IMR-90 (cell line): Measurements from ENCODE around the gene OTUB2. TPM values are rescaled to one million over a fixed set of nuclear protein-coding genes. Genes with fewer than 3 reads are reported as not detected.
A peak's percentile ranks its signal among the peaks of the same experiment; 100 is the strongest.

Experiments used
- ATAC-seq: fragments of 200-7000 bp; cut with Tn5 transposase; 2 replicates; pipeline ENCODE4 v1.9.1; 2020; ENCODE audit warnings: low read depth, mild to moderate bottlenecking, moderate library complexity
- BruUV-seq: library from RNA; stranded (reverse); fragments of 400-500 nt; replicated peaks from 2 replicates; lab custom pipeline; 2021; lab: Mats Ljungman, UMichigan
- CTCF ChIA-PET: fragments of 300-600 bp; formaldehyde crosslinking; extraction: SDS; loops from one replicate; lab custom pipeline; 2021; ENCODE audit warnings: antibody characterized with exemption; lab: Yijun Ruan, JAX
- POLR2A ChIA-PET: fragments of 300-600 bp; sonication (Branson Sonifier 250); formaldehyde crosslinking; loops from one replicate; lab custom pipeline; 2022; ENCODE audit warnings: antibody characterized with exemption; ENCODE audit not compliant: unreplicated experiment; lab: Charles Lee
- DNase-seq: peaks from one replicate; pipeline ENCODE4 v3.0.0; 2013
- H2AFZ ChIP-seq: replicated peaks from 2 replicates; pipeline ENCODE3; 2013; ENCODE audit warnings: low read length, mild to moderate bottlenecking; ENCODE audit not compliant: poor library complexity
- H2AK5ac ChIP-seq: 2 replicates; pipeline ENCODE4 v1.6.1; 2013; ENCODE audit warnings: low read depth, low read length, inconsistent platforms
- H2AK9ac ChIP-seq: replicated peaks from 2 replicates; pipeline ENCODE3; 2013; ENCODE audit warnings: mild to moderate bottlenecking, low read depth, low read length, moderate library complexity; ENCODE audit not compliant: poor library complexity
- H2BK120ac ChIP-seq: 2 replicates; pipeline ENCODE4 v1.6.1; 2013; ENCODE audit warnings: low read depth, low read length, inconsistent platforms
- H2BK15ac ChIP-seq: 3 replicates; pipeline ENCODE4 v1.6.1; 2013; ENCODE audit warnings: low read depth, low read length, inconsistent platforms
- H2BK20ac ChIP-seq: 2 replicates; pipeline ENCODE4 v1.6.1; 2013; ENCODE audit warnings: low read depth, mild to moderate bottlenecking, inconsistent platforms, low read length, moderate library complexity
- H2BK5ac ChIP-seq: 2 replicates; pipeline ENCODE4 v1.6.1; 2013; ENCODE audit warnings: mild to moderate bottlenecking, low read depth, low read length, inconsistent platforms; ENCODE audit not compliant: poor library complexity, severe bottlenecking
- H3K14ac ChIP-seq: replicated peaks from 2 replicates; pipeline ENCODE4 v1.6.1; 2013; ENCODE audit warnings: low read depth, low read length, inconsistent platforms
- H3K18ac ChIP-seq: 2 replicates; pipeline ENCODE4 v1.6.1; 2013; ENCODE audit warnings: low read depth, low read length, control low read depth
- H3K23ac ChIP-seq: 2 replicates; pipeline ENCODE4 v1.6.1; 2013; ENCODE audit warnings: low read depth, low read length, inconsistent platforms
- H3K27ac ChIP-seq: 2 replicates; pipeline ENCODE4 v1.5.1; 2013; ENCODE audit warnings: mild to moderate bottlenecking, control low read depth, low read length; ENCODE audit not compliant: insufficient read depth
- H3K27me3 ChIP-seq: 2 replicates; pipeline ENCODE4 v1.6.1; 2013; ENCODE audit warnings: low read length; ENCODE audit not compliant: control insufficient read depth, insufficient read depth
- H3K36me3 ChIP-seq: 2 replicates; pipeline ENCODE4 v1.6.1; 2013; ENCODE audit warnings: low read length, mixed read lengths; ENCODE audit not compliant: control insufficient read depth, insufficient read depth
- H3K4ac ChIP-seq: 2 replicates; pipeline ENCODE4 v1.6.1; 2013; ENCODE audit warnings: low read depth, low read length, inconsistent platforms
- H3K4me1 ChIP-seq: 2 replicates; pipeline ENCODE4 v1.6.1; 2013; ENCODE audit warnings: low read length, mixed read lengths; ENCODE audit not compliant: control insufficient read depth, insufficient read depth
- H3K4me2 ChIP-seq: 2 replicates; pipeline ENCODE4 v1.6.1; 2013; ENCODE audit warnings: low read depth, mild to moderate bottlenecking, control low read depth, low read length, moderate library complexity
- H3K4me3 ChIP-seq: 2 replicates; pipeline ENCODE4 v1.5.1; 2013; ENCODE audit warnings: low read depth, mild to moderate bottlenecking, control low read depth, low read length, moderate library complexity; ENCODE audit not compliant: insufficient read depth
- H3K56ac ChIP-seq: 2 replicates; pipeline ENCODE4 v1.6.1; 2013; ENCODE audit warnings: low read length, inconsistent platforms; ENCODE audit not compliant: insufficient read depth; ENCODE audit errors: extremely low read depth
- H3K79me1 ChIP-seq, 2 experiments: 2 replicates each; pipeline ENCODE4 v1.6.1; 2013; ENCODE audit warnings: low read length in 2 of 2, inconsistent platforms in 1 of 2, low read depth in 1 of 2
- H3K9ac ChIP-seq: 2 replicates; pipeline ENCODE4 v1.6.1; 2013; ENCODE audit warnings: low read depth, low read length, control low read depth
- H3K9me1 ChIP-seq: 2 replicates; pipeline ENCODE4 v1.6.1; 2013; ENCODE audit warnings: low read length, inconsistent platforms; ENCODE audit not compliant: insufficient read depth
- H3K9me3 ChIP-seq: 2 replicates; pipeline ENCODE4 v1.6.1; 2013; ENCODE audit warnings: low read length; ENCODE audit not compliant: control insufficient read depth, insufficient read depth
- H4K20me1 ChIP-seq: 2 replicates; pipeline ENCODE4 v1.6.1; 2013; ENCODE audit warnings: low read length, inconsistent platforms; ENCODE audit not compliant: insufficient read depth
- H4K5ac ChIP-seq: 2 replicates; pipeline ENCODE4 v1.6.1; 2013; ENCODE audit warnings: mild to moderate bottlenecking, low read depth, low read length, control low read depth
- H4K8ac ChIP-seq, 2 experiments: 2 replicates each; pipeline ENCODE4 v1.6.1; 2013; ENCODE audit warnings: low read depth in 2 of 2, low read length in 2 of 2, control low read depth in 1 of 2, inconsistent platforms in 1 of 2
- H4K91ac ChIP-seq: 2 replicates; pipeline ENCODE4 v1.6.1; 2013; ENCODE audit warnings: low read depth, low read length, inconsistent platforms; ENCODE audit not compliant: insufficient read depth
- MXI1 ChIP-seq: IDR thresholded peaks from 2 replicates; pipeline ENCODE4 v1.6.1; 2012; ENCODE audit warnings: low read depth, mild to moderate bottlenecking, low read length, moderate library complexity, borderline replicate concordance
- POLR2A ChIP-seq: IDR thresholded peaks from 2 replicates; pipeline ENCODE4 v1.6.1; 2012; ENCODE audit warnings: mild to moderate bottlenecking, low read depth, low read length
- USF2 ChIP-seq: fragments of 150-350 bp; IDR thresholded peaks from 2 replicates; pipeline ENCODE4 v1.6.1; 2017; ENCODE audit warnings: mild to moderate bottlenecking, antibody characterized with exemption, low read length, low read depth
- WGBS, 2 experiments: methylation state at CpG; one replicate each; pipeline versions ENCODE4 v1.1.5 to v1.1.7; 2013; ENCODE audit warnings: missing lambda C conversion rate in 2 of 2; ENCODE audit not compliant: insufficient read length in 1 of 2; ENCODE audit errors: extremely low coverage in 2 of 2; 5-methylcytosine and 5-hydroxymethylcytosine counted together
- dilution Hi-C: fragments of 300-500 bp; cut with HindIII; formaldehyde crosslinking; loops from one replicate; pipeline ENCODE4 v1.14.3; 2018; ENCODE audit warnings: low sequenced_read_pairs; ENCODE audit not compliant: unreplicated experiment
- in situ Hi-C: fragments of 300-500 bp; cut with MboI; formaldehyde crosslinking; loops from 3 replicates; pipeline ENCODE4 v1.14.3; 2019; ENCODE audit warnings: low sequenced_read_pairs, inconsistent platforms, mixed read lengths
- intact Hi-C: fragments of 100-400 bp; cut with micrococcal nuclease; formaldehyde crosslinking; loops from 2 replicates; pipeline ENCODE4 v1.10.0; 2022
- polyA plus RNA-seq, 3 experiments: library from polyadenylated mRNA; depleted of rRNA; stranded (reverse); fragments of >200 nt; gene quantifications; 2 replicates each; pipeline ENCODE4 v1.2.3, GENCODE V29; 2012; ENCODE audit warnings: low replicate concordance in 1 of 3
- total RNA-seq: library from RNA; depleted of rRNA; stranded (reverse); fragments of >200 nt; gene quantifications from 2 replicates; pipeline ENCODE4 v1.2.3, GENCODE V29; 2012

The OTUB2 gene
- total and polyA plus RNA-seq, 2 of the 4 experiments (the other 2 are of a cell fraction), result 1.1 to 2.5 TPM

GRCh38 chr14:94041551-94042346 is 15.6 kb downstream of the OTUB2 start:
- CTCF ChIA-PET, result interaction anchor here (1.1 kb wide), 1 partner anchor 95 kb away, joined by 3 read pairs; no protein-coding TSS in a partner anchor
- Histone ChIP-seq H2AFZ (no peak overlapping the region), H4K8ac (no peak overlapping the region), H2BK120ac (no peak overlapping the region), H2AK5ac (no peak overlapping the region), H3K36me3 (peaks cover 20% of the 10 kb centered on the region; the same call in 1 of the 2 replicates), H3K4ac (no peak overlapping the region), H2BK15ac (no peak overlapping the region), H3K27ac (no peak overlapping the region), H3K9me3 (no peaks in the 10 kb centered on the region), H3K23ac (no peak overlapping the region), H3K4me2 (no peak overlapping the region), H3K79me1 (no peaks in the 10 kb centered on the region; a peak in 1 of 4 replicates), H4K5ac (no peak overlapping the region), H4K20me1 (no peaks in the 10 kb centered on the region; the same call in 1 of the 2 replicates), H4K91ac (no peak overlapping the region), H2AK9ac (no peak overlapping the region), H3K4me3 (no peak overlapping the region), H3K14ac (no peak overlapping the region), H3K9ac (no peak overlapping the region), H3K56ac (no peak overlapping the region), H2BK20ac (no peak overlapping the region), H3K27me3 (no peaks in the 10 kb centered on the region), H3K4me1 (peaks cover 9% of the 10 kb centered on the region), H3K18ac (no peak overlapping the region), H3K9me1 (no peaks in the 10 kb centered on the region), H2BK5ac (no peak overlapping the region)
- dilution Hi-C loops (no loop called here), intact Hi-C loops (no loop called here), in situ Hi-C loops (no loop called here)
- WGBS, 2 experiments, result 59% methylated on average over 3 of the region's 18 CpGs; no CpG with 5 or more reads in 1 of the 2 experiments
- no TSS peak for BruUV-seq
- POLR2A ChIA-PET, result no interaction called here
- DNase-seq (peak; percentile 78), ATAC-seq (peak; percentile 86)
- TF ChIP-seq USF2, result 0 out of 2 replicates have a peak, but pooled peaks have one; percentile 1
- no peak for TF ChIP-seq POLR2A
- TF ChIP-seq MXI1, result 0 out of 2 replicates have a peak, but pooled peaks have one; percentile 26
